SU-DHL-6 (cell line): Measurements from ENCODE around the gene SNAPIN.

Source experiments
- CTCF ChIP-seq: fragments of 200-600 bp; sonication (generic); IDR thresholded peaks from one replicate; pipeline ENCODE4 v1.5.1; 2017; ENCODE audit warnings: antibody characterized with exemption, mild to moderate bottlenecking, low read length, moderate library complexity; ENCODE audit not compliant: insufficient read depth, poor library complexity, severe bottlenecking
- EZH2phosphoT487 ChIP-seq: fragments of 200-600 bp; sonication (generic), shearing (Covaris generic); conservative IDR thresholded peaks from 2 replicates; pipeline ENCODE4 v1.6.1; 2018; ENCODE audit warnings: mild to moderate bottlenecking, antibody characterized with exemption, low read length, moderate library complexity, mixed read lengths

GRCh38 chr1:153659175-153659534 is 652 bp downstream of the SNAPIN start:
- no peak for TF ChIP-seq CTCF
- TF ChIP-seq EZH2phosphoT487 = no peak
